SK-N-SH (cell line): ENCODE results near the gene MGAT4A. TPM values are rescaled to one million over a fixed set of nuclear protein-coding genes. Genes with fewer than 3 reads are reported as not detected.

Source experiments
- CTCF ChIA-PET: fragments of 300-600, 350-600 bp; formaldehyde crosslinking; extraction: SDS; loops from one replicate; lab custom pipeline; 2021; lab: Yijun Ruan, JAX
- POLR2A ChIA-PET: fragments of 350-600 bp; sonication (Branson Sonifier 250); formaldehyde crosslinking; extraction: SDS; loops from one replicate; lab custom pipeline; 2020; ENCODE audit warnings: antibody characterized with exemption, inconsistent platforms; lab: Yijun Ruan, JAX
- DNase-seq: peaks from one replicate; pipeline ENCODE4 v3.0.0; 2012
- H2AFZ ChIP-seq: fragments of 200-600 bp; sonication (generic); 2 replicates; pipeline ENCODE4 v1.8.1; 2016; ENCODE audit warnings: antibody characterized with exemption, mild to moderate bottlenecking, low read depth
- H3F3A ChIP-seq: fragments of 200-600 bp; sonication (generic); replicated peaks from 2 replicates; pipeline ENCODE3; 2016; ENCODE audit warnings: antibody characterized with exemption, mild to moderate bottlenecking; ENCODE audit not compliant: insufficient read depth
- H3K27ac ChIP-seq, 2 experiments: fragments of 200-500 bp in 1 of 2; fragments of 200-600 bp in 1 of 2; sonication (Bioruptor generic) in 1 of 2; sonication (generic), shearing (Covaris generic) in 1 of 2; 2 replicates each; pipeline versions ENCODE4 v1.5.1 to v1.6.1; 2014 to 2016; ENCODE audit warnings: low read depth in 2 of 2, inconsistent platforms in 1 of 2, low read length in 1 of 2, mild to moderate bottlenecking in 1 of 2, mixed read lengths in 1 of 2
- H3K27me3 ChIP-seq: fragments of 200-600 bp; sonication (generic), shearing (Covaris generic); 2 replicates; pipeline ENCODE4 v1.6.1; 2016; ENCODE audit warnings: mixed run types; ENCODE audit not compliant: insufficient read depth
- H3K36me3 ChIP-seq, 2 experiments: fragments of 200-500 bp in 1 of 2; fragments of 200-600 bp in 1 of 2; sonication (Bioruptor generic) in 1 of 2; sonication (generic) in 1 of 2; replicated peaks in 1 of 2; 2 replicates each; pipeline versions ENCODE3 to v1.5.1; 2014 to 2016; ENCODE audit warnings: low read length in 1 of 2, mild to moderate bottlenecking in 1 of 2; ENCODE audit not compliant: insufficient read depth in 2 of 2, control insufficient read depth in 1 of 2
- H3K4me1 ChIP-seq, 2 experiments: fragments of 200-500 bp in 1 of 2; fragments of 200-600 bp in 1 of 2; sonication (Bioruptor generic) in 1 of 2; sonication (generic), shearing (Covaris generic) in 1 of 2; 2 replicates each; pipeline versions ENCODE4 v1.5.1 to v1.6.1; 2014 to 2016; ENCODE audit warnings: low read depth in 1 of 2, low read length in 1 of 2, mixed run types in 1 of 2; ENCODE audit not compliant: insufficient read depth in 2 of 2, control insufficient read depth in 1 of 2
- H3K4me2 ChIP-seq: fragments of 200-600 bp; sonication (generic), shearing (Covaris generic); 2 replicates; pipeline ENCODE4 v1.6.1; 2017; ENCODE audit warnings: mixed run types
- H3K4me3 ChIP-seq, 2 experiments: fragments of 200-500 bp in 1 of 2; fragments of 200-600 bp in 1 of 2; sonication (Bioruptor generic) in 1 of 2; sonication (generic), shearing (Covaris generic) in 1 of 2; 2 replicates each; pipeline versions ENCODE4 v1.5.1 to v1.8.1; 2014 to 2016; ENCODE audit warnings: low read depth in 2 of 2, inconsistent platforms in 1 of 2, low read length in 1 of 2, mild to moderate bottlenecking in 1 of 2, mixed read lengths in 1 of 2, moderate library complexity in 1 of 2
- H3K79me2 ChIP-seq: fragments of 200-600 bp; sonication (generic); 2 replicates; pipeline ENCODE4 v1.8.1; 2017; ENCODE audit warnings: mild to moderate bottlenecking; ENCODE audit not compliant: insufficient read depth
- H3K9ac ChIP-seq: fragments of 200-600 bp; sonication (generic); 2 replicates; pipeline ENCODE4 v1.6.1; 2017; ENCODE audit warnings: mixed run types
- H3K9me2 ChIP-seq: fragments of 200-600 bp; sonication (generic); 2 replicates; pipeline ENCODE4 v1.6.1; 2017; ENCODE audit warnings: mixed run types
- H3K9me3 ChIP-seq: fragments of 200-600 bp; sonication (generic); 2 replicates; pipeline ENCODE4 v1.6.1; 2017; ENCODE audit warnings: mixed run types, mild to moderate bottlenecking, moderate library complexity
- H4K20me1 ChIP-seq: fragments of 200-600 bp; sonication (generic); 2 replicates; pipeline ENCODE4 v1.6.1; 2017; ENCODE audit warnings: mild to moderate bottlenecking, mixed run types; ENCODE audit not compliant: insufficient read depth
- CTCF ChIP-seq: fragments of 200-600 bp; sonication (generic); IDR thresholded peaks from 2 replicates; pipeline ENCODE4 v1.6.1; 2017; ENCODE audit warnings: antibody characterized with exemption, mild to moderate bottlenecking, moderate library complexity
- MXI1 ChIP-seq: IDR thresholded peaks from 2 replicates; pipeline ENCODE4 v1.6.1; 2012; ENCODE audit warnings: mild to moderate bottlenecking, low read depth, low read length, improper control_type of control experiment
- NFIC ChIP-seq: IDR thresholded peaks from 2 replicates; pipeline ENCODE4 v1.4.0; 2012; ENCODE audit warnings: borderline replicate concordance
- PBX3 ChIP-seq: IDR thresholded peaks from 2 replicates; pipeline ENCODE4; 2012
- POLR2AphosphoS5 ChIP-seq: IDR thresholded peaks from 2 replicates; pipeline ENCODE4 v1.6.1; 2012; ENCODE audit warnings: low read depth, low read length
- SMC3 ChIP-seq: IDR thresholded peaks from 2 replicates; pipeline ENCODE4 v1.6.1; 2012; ENCODE audit warnings: low read depth, low read length, improper control_type of control experiment
- ZBTB33 ChIP-seq: IDR thresholded peaks from 2 replicates; pipeline ENCODE4 v1.4.0; 2012; ENCODE audit warnings: low read depth, borderline replicate concordance
- WGBS: methylation state at CpG from one replicate; pipeline ENCODE4 v1.1.6; 2017; ENCODE audit warnings: low lambda C conversion rate; 5-methylcytosine and 5-hydroxymethylcytosine counted together
- polyA plus RNA-seq, 3 experiments: library from polyadenylated mRNA; depleted of rRNA; stranded (reverse); fragments of >200 nt; gene quantifications; 2 replicates each; pipeline ENCODE4 v1.2.3, GENCODE V29; 2012

MGAT4A gene
- polyA plus RNA-seq, 1 of the 3 experiments (the other 2 are of a cell fraction): 0.07 TPM

GRCh38 chr2:98749066-98749450 lies 18.1 kb upstream of the MGAT4A start (continued):
- TF ChIP-seq CTCF (no peak), POLR2AphosphoS5 (no peak)

GRCh38 chr2:98748292-98749065 lies 17.5 kb upstream of the MGAT4A start:
- no peaks in the 10 kb centered on the region for H3K9me3 ChIP-seq
- CTCF ChIA-PET: interaction anchor here (0.5 to 1.1 kb wide), 3 partner anchors 40 to 1538 kb away, joined by 3 read pairs; no protein-coding TSS in a partner anchor
- no peaks in the 10 kb centered on the region for H3K9me2 ChIP-seq
- POLR2A ChIA-PET: no interaction called here
- no peaks in the 10 kb centered on the region for H4K20me1 ChIP-seq
- peaks cover 0 to 6% of the 10 kb centered on the region in 2 experiments; a peak in 1 of 4 replicates for H3K4me1 ChIP-seq
- TF ChIP-seq MXI1 (no peak), NFIC (no peak), PBX3 (no peak), CTCF (no peak), SMC3 (no peak), ZBTB33 (no peak)
- no peaks in the 10 kb centered on the region for H3K27me3 ChIP-seq
- no peaks in the 10 kb centered on the region for H3F3A ChIP-seq
- no peaks in the 10 kb centered on the region for H3K36me3 ChIP-seq
- no peak overlapping the region for H3K27ac ChIP-seq
- no peak overlapping the region for H2AFZ ChIP-seq
- no peak for DNase-seq
- WGBS: 56% methylated on average over 13 of the region's 13 CpGs
- no peak overlapping the region for H3K4me3 ChIP-seq
- no peak overlapping the region for H3K9ac ChIP-seq
- H3K4me2 ChIP-seq: no peak overlapping the region
- H3K79me2 ChIP-seq: no peaks in the 10 kb centered on the region
